ENCODE results near the gene PANK2.

The PANK2 gene

GRCh38 chr20:3976511-3976910 is 87.3 kb downstream of the PANK2 start:
- no peak for DNase-seq (ENCODE audit: low read depth in 2 of 3, low spot score in 1 of 3)

Measured in stimulated activated CD4-positive, alpha-beta T cell treated with anti-CD3 and anti-CD28 coated beads, Interleukin-12 subunit alpha, Interleukin-12 subunit beta, amount 100 ng/mL, for 48 hours (primary cell).